ENCODE measurements around the gene FAM162A.
"Not testable (repeated sequence)": the region's sequence is repeated elsewhere in the genome, so short reads cannot be mapped to it uniquely, and the experiment has no call there.

FAM162A gene, protein sequence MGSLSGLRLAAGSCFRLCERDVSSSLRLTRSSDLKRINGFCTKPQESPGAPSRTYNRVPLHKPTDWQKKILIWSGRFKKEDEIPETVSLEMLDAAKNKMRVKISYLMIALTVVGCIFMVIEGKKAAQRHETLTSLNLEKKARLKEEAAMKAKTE

DNA sequence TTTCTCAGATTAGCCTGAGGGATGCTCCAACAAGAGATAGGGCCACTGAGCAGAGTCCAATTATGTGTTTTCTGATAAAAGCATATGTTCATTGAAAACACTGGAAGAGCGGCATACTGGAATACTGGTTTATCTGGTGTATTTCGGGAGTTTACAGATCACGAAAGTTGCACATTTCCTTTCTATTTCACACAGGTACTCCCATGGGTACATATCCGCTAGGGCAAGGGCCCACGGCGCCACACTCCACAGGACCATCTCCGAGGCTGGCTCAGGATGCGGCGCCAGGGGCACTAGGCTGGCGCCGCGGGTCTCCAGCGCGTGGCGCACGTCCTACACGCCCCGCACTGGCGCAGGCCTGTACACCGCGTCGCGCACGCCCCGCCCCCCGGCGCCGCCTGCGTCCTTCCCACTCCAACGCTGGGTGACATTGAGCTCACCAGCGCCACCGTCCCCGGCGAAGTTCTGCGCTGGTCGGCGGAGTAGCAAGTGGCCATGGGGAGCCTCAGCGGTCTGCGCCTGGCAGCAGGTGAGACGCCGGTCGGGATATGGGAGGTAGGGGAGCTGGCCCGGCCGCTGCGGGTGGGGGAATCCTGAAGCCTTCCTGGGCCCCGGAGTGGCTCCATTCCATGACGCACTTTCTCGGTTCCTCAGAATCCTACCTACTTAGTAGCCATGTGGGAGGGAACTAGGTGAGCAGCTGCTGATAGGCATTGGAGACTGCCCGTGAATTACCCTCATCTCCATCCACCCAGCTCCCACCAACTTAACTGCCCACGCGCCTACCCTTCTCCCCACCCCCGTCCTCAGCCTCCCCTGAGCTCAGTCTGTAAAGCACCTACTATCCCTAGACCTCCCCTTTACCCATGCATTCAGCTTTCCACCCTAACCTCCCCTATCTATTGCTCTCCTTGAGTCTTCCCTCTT, at the start of gene FAM162A:
Gene FAM162A (plus strand): TSS at position 412 of the 927 bp plus-strand sequence. CDS start 84 bp downstream, at position 496.
- in situ Hi-C loops (cut with MboI; ENCODE audit: low sequenced_read_pairs), result no loop called here

DNA sequence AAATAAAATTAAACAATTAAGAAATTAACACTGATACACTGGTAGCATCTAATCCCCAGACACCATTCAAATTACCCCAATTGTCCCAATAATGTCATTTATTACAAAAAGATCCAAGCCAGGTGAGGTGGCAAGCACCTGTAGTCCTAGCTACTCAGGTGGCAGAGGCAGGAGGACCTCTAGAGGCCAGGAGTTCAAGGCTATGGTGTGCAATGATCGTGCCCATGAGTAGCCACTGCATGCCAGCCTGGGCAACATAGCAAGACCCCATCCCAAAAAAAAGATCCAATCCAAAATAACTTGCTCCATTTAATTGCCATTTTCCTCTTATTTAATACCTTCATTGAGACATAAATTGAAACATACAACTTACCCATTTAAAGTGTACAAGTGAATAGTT, 41.2 kb upstream of the FAM162A start:
- in situ Hi-C loops (cut with MboI; ENCODE audit: low sequenced_read_pairs), result no loop called here

DNA sequence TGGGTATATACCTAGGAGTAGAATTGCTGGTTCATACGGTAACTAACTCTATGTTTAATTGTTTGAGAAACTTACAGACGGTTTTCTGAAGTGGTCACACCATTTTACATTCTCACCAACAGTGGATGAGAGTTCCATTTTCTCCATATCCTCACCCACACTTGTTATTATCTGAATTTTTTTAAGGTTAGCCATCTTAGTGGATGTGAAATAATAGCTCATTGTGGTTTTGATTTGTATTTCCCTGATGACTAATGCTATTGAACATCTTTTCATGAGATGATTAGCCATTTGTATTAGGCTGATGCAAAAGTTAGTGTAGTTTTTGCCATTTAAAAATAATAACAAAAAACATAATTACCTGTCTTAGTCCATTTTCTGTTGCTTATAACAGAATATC, 40.3 kb upstream of the FAM162A start:
- in situ Hi-C loops (cut with MboI; ENCODE audit: low sequenced_read_pairs), result no loop called here

DNA sequence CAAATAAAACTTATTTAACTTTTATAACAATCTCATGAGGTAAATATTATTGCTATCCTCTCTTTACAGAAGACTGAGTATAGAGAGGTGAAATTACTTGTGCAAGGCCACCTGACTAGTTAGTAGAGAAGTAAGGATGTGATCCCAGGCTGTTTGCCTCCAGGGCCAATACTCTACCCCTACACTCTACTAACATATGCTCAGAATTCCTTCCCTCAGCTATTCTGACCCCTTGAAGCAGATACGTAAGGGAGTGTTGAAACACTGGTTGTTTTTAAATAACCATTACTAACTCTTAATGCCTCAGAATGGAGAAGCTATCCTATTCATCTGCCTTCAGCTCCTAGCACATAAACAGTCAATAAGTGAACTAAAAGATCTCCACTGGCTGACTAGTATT, 34.8 kb upstream of the FAM162A start:
- in situ Hi-C loops (cut with MboI; ENCODE audit: low sequenced_read_pairs), result no loop called here

DNA sequence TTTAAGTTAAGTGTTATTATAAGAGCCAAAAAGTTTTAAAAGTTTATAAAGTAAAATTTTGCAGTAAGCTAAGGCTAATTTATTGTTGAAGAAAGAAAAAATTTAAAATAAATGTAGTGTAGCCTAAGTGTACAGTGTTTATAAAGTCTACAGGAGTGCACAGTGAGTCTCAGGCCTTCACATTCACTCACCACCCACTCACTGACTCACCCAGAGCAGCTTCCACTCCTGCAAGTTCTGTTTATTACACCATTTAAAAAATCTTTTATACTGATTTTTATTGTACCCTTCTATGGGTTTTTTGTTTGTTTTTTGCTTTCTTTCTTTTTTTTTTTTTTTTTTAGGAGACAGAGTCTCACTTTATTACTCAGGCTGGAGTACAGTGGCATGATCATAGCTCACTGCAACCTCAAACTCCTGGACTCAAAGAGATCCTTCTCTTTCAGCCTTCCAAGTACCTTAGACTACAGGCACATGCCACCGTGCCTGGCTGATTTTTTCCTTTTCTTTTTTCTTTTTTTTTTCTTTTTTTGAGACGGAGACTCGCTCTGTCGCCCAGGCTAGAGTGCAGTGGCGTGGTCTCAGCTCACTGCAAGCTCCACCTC, 33.1 kb upstream of the FAM162A start:
- in situ Hi-C loops (cut with MboI; ENCODE audit: low sequenced_read_pairs), result no loop called here

DNA sequence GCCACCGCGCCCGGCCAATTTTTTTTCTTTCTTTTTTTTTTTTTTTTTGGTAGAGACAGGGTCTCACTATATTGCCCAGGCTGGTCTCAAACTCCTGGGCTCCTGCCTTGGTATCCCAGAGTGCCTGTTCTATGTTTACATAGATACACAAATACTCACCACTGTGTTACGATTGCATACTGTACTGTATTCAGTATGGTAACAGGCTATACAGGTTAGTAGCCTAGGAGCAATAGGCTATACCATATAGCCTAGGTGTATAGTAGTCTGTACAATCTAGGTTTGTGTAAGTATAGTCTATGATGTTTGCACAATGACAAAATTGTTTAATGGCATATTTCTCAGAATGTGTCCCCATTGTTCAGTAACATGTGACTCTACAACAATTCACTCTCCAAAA, 32.4 kb upstream of the FAM162A start:
- in situ Hi-C loops (cut with MboI; ENCODE audit: low sequenced_read_pairs), result no loop called here

DNA sequence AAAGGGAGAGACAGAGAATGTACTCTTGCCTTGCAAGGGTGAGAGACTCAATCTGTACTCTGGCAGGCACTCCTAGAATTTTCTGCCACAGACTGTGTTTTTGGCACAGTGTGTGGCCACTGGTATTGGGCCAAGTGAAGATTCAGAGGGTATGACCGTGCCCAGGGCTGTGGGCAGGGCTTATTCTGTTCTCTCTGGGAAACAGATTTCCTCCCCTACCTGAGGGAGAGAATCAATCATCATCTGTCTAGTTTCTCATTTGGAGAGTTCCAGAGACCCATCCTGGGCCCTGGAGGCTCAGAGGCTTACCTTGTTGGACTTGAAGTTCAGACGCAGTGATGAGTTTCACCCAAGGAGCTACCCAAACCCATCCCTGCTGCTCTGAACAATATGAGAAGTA, 30.8 kb upstream of the FAM162A start:
- in situ Hi-C loops (cut with MboI; ENCODE audit: low sequenced_read_pairs), result no loop called here

DNA sequence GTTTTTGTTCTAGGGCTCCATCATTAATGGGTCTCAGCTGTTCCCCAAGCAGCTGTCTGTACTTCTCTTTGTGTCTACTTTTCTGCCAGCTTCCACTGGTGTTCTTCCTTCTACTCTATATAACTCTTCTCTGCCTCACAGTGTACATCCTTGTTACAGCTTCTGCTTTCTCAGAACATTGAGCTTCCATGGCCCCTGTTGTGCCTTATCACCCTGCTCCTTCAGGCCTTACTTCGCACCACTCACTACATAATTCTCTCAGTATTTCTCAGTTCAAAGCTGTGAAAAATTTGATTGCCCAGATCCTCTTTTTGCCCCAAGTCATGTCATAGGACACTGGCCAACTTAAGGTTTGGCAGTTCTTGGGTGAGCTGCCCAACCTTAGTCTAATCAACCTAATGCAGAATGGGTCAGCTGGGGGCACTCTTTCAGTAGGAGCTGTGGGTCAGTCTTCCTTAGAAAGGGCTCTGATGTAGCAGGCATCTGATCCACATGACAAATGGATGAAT, 30.0 kb upstream of the FAM162A start:
- in situ Hi-C loops (cut with MboI; ENCODE audit: low sequenced_read_pairs), result no loop called here

DNA sequence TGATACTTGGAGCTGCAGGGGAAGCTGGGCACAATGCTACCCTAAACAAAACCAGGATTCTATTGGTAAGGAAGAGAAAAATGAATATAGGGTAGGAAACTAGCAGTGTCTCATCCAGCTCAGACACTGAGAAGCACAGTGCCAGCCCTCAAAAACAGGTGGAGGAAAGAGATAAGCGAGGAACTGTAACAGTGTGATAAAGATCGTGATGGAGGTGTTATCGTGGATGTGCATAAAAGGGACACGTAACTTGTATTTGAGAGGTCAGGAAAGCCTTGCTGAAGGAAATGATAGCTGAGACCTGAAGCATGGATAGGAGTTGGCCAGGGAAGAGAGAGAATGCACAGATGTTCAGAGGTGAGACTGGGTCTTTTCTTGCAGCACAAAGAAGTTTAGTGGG, 28.4 kb upstream of the FAM162A start:
- in situ Hi-C loops (cut with MboI; ENCODE audit: low sequenced_read_pairs), result no loop called here

DNA sequence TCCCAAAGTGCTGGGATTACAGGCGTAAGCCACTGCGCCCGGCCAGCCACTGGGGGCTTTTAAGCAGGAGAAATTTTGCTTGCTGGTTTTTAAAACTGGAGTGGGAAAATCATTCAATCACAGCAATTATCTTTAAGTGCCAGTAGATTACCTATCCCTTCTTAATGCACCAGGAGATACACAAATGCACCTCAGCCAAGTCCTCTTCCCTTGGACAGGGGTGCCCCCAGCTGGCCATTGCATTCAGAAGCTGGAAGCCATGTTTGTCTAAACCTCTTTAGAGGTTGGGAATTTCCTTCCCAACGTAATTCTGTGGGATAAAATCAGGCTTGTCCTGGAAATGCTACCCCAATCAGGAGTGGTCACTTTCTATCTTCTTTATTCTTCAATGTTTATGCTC, 27.6 kb upstream of the FAM162A start:
- in situ Hi-C loops (cut with MboI; ENCODE audit: low sequenced_read_pairs), result no loop called here

DNA sequence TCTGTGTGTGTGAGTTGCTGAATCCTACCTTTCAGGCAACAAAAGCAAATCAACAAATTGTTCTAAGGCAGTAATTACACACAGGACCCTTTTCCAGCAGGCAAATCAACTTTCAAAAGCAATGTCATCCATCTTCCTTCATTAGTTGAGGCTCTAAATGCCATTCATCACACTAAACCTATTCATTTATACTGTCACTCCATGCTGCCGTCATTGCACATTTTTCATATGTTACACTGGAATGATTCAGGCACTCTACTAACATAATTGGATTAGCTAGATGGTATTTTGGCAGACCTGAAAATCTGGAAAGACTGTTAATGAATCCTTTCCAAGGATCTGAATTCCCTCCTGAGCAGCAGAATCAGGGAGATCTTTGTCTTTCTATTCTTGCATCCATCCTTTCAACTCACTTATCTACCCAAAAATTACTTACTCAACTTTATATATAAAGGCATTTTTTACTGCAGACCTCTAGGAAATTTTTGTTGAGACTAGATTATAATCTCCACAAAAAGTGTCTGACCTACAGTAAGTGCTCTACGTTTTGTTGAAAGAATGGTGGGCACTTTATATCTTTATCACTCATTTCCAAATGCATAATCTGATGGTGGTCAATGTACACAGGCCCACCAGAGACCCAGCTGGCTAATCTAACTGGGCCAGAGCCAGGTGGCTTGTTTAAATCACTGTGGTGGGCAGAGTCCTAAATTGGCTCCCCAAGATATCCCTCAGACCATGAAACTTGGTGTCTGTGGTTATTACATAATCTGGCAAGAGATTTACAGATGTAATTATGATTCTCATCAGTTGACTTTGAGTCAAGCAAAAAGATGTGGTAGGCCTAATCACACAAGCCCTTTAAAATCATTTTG, 25.9 kb upstream of the FAM162A start:
- in situ Hi-C loops (cut with MboI; ENCODE audit: low sequenced_read_pairs), result no loop called here

DNA sequence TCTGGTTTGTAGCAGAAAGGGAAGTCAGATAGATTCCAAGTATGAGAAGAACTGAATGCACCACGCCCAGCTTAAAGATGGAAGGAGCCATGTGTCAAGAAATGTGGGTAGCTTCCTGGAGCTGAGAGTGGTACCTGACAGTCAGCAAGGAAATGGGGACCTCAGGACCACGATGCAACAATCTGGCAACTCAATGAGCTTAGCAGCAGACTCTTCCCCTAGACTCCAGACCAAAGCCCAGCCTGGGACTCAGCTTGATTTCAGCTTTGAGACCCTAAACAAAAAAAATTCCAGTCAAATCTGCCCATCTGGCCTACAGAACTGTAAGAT, 25.3 kb upstream of the FAM162A start:
- in situ Hi-C loops (cut with MboI; ENCODE audit: low sequenced_read_pairs), result no loop called here

DNA sequence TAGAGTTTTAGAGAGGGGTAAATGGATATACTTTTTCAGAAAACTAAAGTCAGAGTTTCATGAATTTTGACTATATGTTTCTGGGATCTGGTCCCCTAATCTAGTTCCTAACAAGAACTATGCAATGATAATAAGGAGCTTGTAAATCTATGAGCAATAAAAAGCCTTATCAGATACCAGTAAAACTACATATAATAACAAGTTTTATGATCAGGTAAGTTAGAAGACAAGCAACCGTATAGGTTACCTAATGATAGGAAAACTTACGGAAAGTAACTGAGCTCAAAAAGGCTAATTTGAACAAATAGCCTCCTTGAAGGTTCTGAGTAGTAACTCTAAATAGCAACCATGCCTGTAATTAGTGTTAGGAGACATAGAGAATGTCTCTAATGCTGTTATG, 22.0 kb upstream of the FAM162A start:
- in situ Hi-C loops (cut with MboI; ENCODE audit: low sequenced_read_pairs), result no loop called here

DNA sequence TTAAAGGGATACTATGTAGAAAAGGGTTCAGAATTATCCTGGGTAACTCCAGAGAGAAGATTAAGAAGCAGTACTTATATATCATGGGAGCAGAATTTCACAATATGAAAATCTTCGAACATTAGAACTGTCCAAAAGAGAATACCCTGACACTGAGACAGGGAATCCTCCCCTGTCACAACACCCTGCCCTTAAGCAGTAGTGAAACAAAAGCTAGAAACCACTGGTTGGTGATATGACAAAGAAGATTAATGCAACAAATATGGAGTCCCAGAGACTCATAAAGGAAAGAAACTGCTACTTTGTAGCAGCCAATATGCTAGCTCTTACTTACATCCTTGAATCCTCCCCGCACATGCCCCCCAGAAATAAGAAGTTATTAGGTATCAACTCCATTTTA, 19.5 kb upstream of the FAM162A start:
- in situ Hi-C loops (cut with MboI; ENCODE audit: low sequenced_read_pairs), result no loop called here

DNA sequence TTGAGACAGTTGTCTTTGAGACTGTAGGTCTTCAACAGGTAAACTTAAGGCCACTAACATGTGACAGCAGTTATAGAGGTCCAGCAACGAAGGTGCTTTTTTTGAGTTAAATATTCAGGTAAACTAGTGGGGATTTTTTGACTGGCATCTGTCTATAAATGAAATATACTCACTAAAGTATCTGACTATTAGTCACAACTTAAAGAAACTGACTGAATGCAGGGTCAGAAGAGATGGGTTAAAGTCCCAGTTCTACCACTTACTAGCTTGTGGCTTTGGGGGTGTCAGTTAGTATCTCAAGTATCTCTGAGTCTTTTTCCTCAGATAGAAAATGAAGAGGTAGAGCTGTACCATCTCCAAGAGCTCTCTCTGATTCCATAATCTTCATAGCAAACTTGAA, 18.9 kb upstream of the FAM162A start:
- in situ Hi-C loops (cut with MboI; ENCODE audit: low sequenced_read_pairs), result no loop called here

DNA sequence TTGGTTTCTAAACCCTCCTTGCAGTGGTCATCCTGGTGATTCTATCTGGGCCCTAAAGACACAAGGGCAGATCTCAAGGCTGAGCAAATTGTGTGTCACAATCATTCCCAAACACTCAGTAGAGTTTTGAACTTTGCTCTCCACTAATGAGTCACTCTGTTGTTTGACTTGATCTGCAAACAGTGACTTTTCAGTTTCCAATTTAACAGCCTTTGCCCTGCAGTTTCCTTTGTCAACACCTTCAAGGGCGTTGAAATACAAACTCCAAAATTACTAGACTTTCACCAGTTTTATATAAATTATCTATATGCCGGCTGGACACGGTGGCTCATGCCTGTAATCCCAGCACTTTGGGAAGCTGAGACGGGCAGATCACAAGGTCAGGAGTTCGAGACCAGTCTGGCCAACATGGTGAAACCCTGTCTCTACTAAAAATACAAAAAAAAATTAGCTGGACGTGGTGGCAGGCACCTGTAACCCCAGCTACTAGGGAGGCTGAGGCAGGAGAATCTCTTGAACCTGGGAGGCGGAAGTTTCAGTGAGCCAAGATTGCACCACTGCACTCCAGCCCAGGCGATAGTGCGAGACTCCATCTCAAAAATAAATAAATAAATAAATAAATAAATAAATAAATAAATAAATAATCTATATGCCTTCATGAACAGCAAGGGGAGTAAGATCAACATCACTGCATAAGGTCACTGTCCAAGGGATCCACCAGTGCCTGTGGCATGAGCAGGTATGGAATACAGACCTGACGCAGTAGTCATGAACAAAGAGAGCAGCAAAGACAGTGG, 18.2 kb upstream of the FAM162A start:
- in situ Hi-C loops (cut with MboI; ENCODE audit: low sequenced_read_pairs), result not testable (repeated sequence)

DNA sequence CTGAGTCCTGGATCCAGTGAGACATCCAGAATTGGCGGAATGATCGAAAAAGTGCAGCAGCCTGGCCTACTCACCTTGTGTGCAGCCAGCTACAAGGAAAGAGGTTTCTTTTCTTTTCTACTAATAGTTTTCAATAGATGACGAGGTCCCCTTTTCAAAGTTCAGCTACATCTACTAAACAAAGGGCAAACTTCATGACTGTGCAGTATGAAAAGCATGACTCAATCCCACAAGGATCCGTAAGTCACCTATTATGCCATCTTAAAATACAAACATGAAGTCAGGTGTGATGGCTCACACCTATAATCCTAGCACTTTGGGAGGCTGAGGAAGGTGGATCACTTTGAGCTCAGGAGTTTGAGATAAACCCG, 17.6 kb upstream of the FAM162A start:
- in situ Hi-C loops (cut with MboI; ENCODE audit: low sequenced_read_pairs), result no loop called here

DNA sequence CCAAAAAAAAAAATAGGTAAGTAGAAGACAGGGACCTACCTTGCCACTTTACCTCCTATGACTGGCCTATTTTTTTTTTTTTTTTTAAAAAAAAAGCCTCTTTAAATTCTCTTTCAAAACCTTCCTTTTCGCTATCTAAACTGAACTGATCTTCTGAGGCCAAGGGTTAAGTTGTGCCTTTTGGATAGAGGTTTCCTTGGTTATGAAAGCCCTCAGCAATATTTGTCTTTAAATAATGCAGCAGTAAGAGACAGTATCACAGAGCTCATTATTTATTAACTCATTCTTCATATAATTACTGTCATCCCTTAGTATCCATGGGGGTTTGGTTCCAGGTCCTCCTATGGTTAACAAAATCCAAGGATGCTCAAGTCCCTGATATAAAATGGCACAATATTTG, 9.9 kb upstream of the FAM162A start:
- in situ Hi-C loops (cut with MboI; ENCODE audit: low sequenced_read_pairs), result no loop called here

DNA sequence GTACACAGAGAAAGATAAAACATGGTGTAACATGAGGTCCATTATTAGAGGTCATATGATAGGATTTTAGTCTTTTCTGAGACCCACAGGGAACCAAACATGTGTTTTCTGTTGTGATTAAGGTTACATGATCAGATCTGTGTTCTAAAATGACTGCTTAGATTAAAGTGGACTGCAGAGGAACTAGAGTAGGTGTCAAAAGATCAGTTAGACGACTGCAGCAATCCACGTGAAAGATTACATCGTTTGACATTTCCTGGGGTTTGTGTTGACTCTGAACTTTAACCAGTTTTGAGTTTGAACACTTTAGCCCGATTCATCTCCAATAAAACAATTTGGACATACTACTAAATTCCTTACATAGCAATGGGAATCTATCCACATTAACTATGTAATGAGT, 6.0 kb upstream of the FAM162A start:
- in situ Hi-C loops (cut with MboI; ENCODE audit: low sequenced_read_pairs), result no loop called here

DNA sequence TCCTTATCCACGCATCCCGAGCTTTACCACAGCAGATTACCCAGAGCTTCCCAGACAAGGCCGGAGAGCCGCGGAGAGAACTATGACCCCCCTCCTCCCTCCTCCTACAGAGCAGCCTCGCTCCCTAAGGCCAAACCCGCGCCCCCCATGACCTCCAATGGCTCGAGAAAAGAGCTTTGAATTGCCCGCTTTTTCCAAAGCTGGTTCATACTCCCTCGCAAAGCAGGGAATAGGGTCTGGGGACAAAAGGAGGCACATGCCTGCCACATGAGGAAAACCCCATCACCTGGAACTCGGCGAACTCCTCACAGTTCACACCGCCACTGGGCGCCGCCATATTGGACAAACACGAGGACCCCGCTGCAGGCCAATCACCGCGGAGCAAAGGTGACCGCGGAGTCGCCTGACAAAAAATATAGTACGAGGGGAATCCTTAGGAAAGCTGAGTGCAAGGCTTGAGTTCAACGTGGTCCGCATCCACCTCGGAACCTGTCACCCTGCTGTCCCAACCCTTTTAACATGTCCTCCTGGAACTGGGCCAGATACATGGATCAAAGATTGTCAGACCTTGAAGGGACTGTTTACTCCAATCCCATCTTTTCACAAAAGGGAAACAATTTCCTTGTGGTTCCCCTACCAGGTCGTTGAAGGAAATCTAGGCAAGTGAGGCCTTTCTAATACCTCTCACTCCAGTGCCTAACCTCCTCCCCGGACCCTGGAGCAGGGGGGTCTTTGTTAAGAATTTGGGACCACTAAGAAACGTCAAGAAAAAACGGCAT, 905 bp upstream of the FAM162A start, which contains the start of gene MIX23:
Gene MIX23 (minus strand): TSS at position 344 of the 779 bp plus-strand sequence. CDS start 7 bp downstream, at position 337.
- in situ Hi-C loops (cut with MboI; ENCODE audit: low sequenced_read_pairs), result no loop called here
